Activated T-helper 1 cell treated with anti-CD3 and anti-CD28 coated beads, Interleukin-12 subunit alpha, Interleukin-12 subunit beta, Interleukin-2, Interleukin-4 antibody, amounts not matched to agents 30 ng/mL and 10 ng/mL and 1 ng/mL, durations not matched to agents 14 hours and 24 hours and 36 hours (primary cell): Measurements from ENCODE around the gene NKX1-1. TPM values are rescaled to one million over a fixed set of nuclear protein-coding genes. Genes with fewer than 3 reads are reported as not detected.

Experiments
- DNase-seq: peaks from one replicate; pipeline ENCODE4 v3.0.0; 2021; ENCODE audit warnings: low spot score
- H3K27ac Mint-ChIP-seq: one replicate; pipeline ENCODE4 v1.8.0; 2021; ENCODE audit warnings: mild to moderate bottlenecking, mixed read lengths
- H3K27me3 Mint-ChIP-seq: one replicate; pipeline ENCODE4 v1.8.0; 2022; ENCODE audit warnings: mild to moderate bottlenecking, moderate library complexity, mixed read lengths; ENCODE audit not compliant: insufficient read depth
- H3K36me3 Mint-ChIP-seq: one replicate; pipeline ENCODE4 v1.8.0; 2021; ENCODE audit warnings: low read depth, mixed read lengths
- H3K4me1 Mint-ChIP-seq: one replicate; pipeline ENCODE4 v1.8.0; 2021; ENCODE audit warnings: low read depth, mixed read lengths
- H3K4me3 Mint-ChIP-seq: one replicate; pipeline ENCODE4 v1.8.0; 2021; ENCODE audit warnings: mild to moderate bottlenecking, moderate library complexity, mixed read lengths
- H3K9me3 Mint-ChIP-seq: one replicate; pipeline ENCODE4 v1.8.0; 2021; ENCODE audit warnings: mixed read lengths
- intact Hi-C: fragments of 100-400 bp; cut with micrococcal nuclease; formaldehyde crosslinking; loops from one replicate; pipeline ENCODE4 v1.15.1; 2024
- total RNA-seq: library from RNA; stranded (reverse); gene quantifications from 2 replicates; pipeline ENCODE4 v1.2.3, GENCODE V29; 2022

The NKX1-1 gene
- total RNA-seq, 1 donor from 2014 or later, result not detected

DNA sequence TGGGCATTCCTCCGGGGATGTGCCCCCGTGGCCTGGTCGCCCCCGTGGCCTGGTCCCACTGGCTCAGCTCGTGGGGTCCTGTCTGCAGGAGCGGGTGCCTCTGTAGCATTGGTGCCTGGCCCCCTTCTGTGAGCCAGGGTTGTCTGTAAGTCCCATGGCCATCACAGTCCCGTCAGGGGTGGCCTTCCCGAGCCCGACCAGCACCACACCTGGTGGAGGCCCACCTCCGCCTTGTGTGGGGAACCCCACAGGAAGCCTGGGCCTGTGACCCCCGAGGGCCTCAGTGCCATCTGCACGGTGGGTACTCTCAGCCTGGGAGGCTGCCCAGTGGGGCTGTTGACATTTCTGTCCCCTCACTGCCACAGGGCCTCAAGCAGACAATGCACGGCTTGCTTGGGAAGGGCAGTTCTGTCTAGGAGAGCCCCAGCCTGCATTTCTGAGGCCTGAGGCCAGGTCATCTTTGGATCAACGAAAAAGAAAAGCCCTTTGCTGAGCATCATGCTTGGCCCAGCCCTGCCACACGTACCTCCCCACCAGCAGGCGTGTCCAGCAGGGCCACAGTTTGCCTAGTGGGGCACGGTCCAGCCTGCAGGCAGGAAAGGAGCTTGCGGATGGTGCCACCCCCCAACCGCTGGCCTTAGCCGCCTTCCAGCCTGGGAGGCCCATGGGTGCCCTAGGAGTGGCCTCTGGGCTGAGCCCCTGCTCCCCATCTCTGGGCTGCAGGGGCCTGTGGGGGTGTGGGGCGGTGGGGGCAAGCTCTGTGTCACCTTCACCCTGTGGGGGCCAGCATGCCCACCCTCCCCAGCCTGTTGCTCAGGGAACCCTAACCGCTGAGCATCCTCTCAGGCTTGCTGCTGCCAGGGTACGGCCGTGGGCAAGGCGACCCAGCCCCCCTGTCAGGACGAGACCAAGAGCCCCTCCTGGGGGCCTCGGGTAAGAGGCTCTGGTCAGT lies 23.2 kb downstream of the NKX1-1 start:
- intact Hi-C loops, result no loop called here
- no peak for DNase-seq
- H3K36me3 Mint-ChIP-seq, result peaks cover 6% of the 10 kb centered on the region
- H3K27ac Mint-ChIP-seq, result no peak overlapping the region
- H3K4me1 Mint-ChIP-seq, result no peaks in the 10 kb centered on the region
- peaks cover 4% of the 10 kb centered on the region for H3K9me3 Mint-ChIP-seq
- H3K4me3 Mint-ChIP-seq, result no peak overlapping the region
- no peaks in the 10 kb centered on the region for H3K27me3 Mint-ChIP-seq

- Mint-ChIP-seq H3K9me3 (no peaks in the 10 kb centered on the region), H3K27me3 (no peaks in the 10 kb centered on the region), H3K4me1 (no peaks in the 10 kb centered on the region), H3K4me3 (no peak overlapping the region), H3K36me3 (peaks cover 3% of the 10 kb centered on the region), H3K27ac (no peak overlapping the region)
- no peak for DNase-seq
- intact Hi-C loops, result no loop called here
These were observed 24.2 kb downstream of the NKX1-1 start for GRCh38 chr4:1381944-1382541.

GRCh38 chr4:1381181-1381621 lies 25.0 kb downstream of the NKX1-1 start:
- no peaks in the 10 kb centered on the region for H3K36me3 Mint-ChIP-seq
- no peak overlapping the region for H3K27ac Mint-ChIP-seq
- intact Hi-C loops, result no loop called here
- no peaks in the 10 kb centered on the region for H3K9me3 Mint-ChIP-seq
- DNase-seq, result no peak
- no peaks in the 10 kb centered on the region for H3K4me1 Mint-ChIP-seq
- H3K4me3 Mint-ChIP-seq, result no peak overlapping the region
- no peaks in the 10 kb centered on the region for H3K27me3 Mint-ChIP-seq

DNA sequence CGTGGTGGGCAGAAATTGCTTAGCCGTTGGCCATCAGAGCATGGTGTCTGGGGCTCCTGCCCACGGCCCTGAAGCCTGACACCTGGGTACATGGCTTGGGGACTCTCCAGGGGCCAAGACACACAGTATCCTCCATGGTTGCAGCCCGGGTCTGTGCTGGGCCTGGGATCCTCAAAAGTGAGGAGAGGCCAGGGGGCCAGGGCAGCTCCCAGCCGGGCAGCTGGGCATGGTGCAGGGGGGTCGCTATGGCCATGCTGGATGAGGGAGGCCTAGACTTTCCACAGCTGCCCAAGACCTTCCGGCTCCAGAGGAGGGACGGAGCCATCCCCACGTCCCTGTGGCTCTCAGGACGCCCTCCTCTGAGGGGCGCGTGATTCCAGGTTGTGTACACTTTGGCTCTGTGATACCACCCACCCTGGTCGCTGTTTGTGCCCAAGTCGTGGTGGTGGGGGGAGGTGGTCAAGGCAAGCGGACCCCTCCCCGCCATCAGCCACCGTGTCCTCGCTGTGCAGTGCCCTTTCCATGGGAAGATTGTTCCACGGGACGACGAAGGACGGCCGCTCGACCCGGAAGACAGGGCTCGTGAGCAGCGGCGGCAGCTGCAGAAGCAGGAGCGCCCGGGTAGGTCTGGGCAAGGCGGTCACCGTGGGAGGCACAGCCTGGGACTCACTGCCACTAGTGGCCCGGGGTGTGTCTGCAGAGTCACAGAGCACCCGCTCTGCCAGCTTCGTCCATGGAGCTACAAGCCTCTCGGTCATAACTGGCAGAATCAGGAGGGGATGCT lies 25.7 kb downstream of the NKX1-1 start:
- no peaks in the 10 kb centered on the region for H3K27me3 Mint-ChIP-seq
- no peaks in the 10 kb centered on the region for H3K4me1 Mint-ChIP-seq
- no peak overlapping the region for H3K27ac Mint-ChIP-seq
- H3K4me3 Mint-ChIP-seq, result no peak overlapping the region
- no peaks in the 10 kb centered on the region for H3K36me3 Mint-ChIP-seq
- intact Hi-C loops, result no loop called here
- DNase-seq, result no peak
- H3K9me3 Mint-ChIP-seq, result no peaks in the 10 kb centered on the region

DNA sequence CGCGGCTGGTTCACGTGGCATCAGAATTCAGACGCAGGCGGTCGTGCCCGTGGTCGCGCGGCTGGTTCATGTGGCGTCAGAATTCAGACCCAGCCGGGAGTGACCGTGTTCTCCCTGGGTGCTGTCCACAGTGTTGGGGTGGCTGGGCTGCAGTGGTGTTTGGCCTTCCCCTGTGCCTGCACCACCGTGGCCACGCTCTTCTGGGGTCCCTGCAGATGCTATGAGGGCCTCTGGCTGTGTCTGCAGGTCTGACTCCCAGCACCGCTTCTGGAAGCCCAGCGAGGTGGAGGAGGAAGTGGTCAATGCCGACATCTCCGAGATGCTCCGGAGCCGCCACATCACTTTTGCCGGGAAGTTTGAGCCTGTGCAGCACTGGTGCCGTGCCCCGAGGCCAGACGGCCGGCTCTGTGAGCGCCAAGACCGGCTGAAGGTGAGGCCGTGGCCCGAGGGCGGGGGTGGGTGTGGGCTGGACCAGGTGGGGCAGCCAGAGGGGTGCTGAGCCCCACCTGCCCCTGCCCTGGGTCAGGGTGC lies 26.4 kb downstream of the NKX1-1 start:
- H3K27me3 Mint-ChIP-seq, result no peaks in the 10 kb centered on the region
- DNase-seq, result no peak
- H3K9me3 Mint-ChIP-seq, result no peaks in the 10 kb centered on the region
- H3K4me1 Mint-ChIP-seq, result no peaks in the 10 kb centered on the region
- no peaks in the 10 kb centered on the region for H3K36me3 Mint-ChIP-seq
- H3K4me3 Mint-ChIP-seq, result no peak overlapping the region
- intact Hi-C loops, result no loop called here
- H3K27ac Mint-ChIP-seq, result no peak overlapping the region

DNA sequence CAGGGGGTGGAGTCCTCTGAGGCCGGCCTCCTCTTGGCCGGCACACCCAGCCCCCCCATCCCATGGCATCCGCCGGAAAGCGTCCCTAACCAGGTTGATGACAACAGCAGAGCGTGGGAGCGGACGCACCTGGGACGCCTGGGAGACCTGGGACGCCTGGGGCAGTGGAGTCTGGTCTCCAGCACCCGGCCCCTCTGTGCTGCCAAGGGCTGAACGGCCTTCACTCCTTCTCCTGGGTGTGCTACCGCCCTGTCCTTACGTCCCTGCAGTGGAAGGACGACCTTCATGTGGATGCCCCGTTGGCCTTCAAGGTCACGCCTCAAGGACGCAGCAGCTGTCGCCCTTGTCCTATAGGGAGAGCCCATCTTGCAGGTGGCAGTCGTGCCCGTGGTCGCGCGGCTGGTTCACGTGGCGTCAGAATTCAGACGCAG lies 26.9 kb downstream of the NKX1-1 start:
- no peak overlapping the region for H3K4me3 Mint-ChIP-seq
- no peak overlapping the region for H3K27ac Mint-ChIP-seq
- intact Hi-C loops, result no loop called here
- no peaks in the 10 kb centered on the region for H3K9me3 Mint-ChIP-seq
- H3K36me3 Mint-ChIP-seq, result no peaks in the 10 kb centered on the region
- H3K4me1 Mint-ChIP-seq, result no peaks in the 10 kb centered on the region
- no peaks in the 10 kb centered on the region for H3K27me3 Mint-ChIP-seq
- DNase-seq, result no peak

DNA sequence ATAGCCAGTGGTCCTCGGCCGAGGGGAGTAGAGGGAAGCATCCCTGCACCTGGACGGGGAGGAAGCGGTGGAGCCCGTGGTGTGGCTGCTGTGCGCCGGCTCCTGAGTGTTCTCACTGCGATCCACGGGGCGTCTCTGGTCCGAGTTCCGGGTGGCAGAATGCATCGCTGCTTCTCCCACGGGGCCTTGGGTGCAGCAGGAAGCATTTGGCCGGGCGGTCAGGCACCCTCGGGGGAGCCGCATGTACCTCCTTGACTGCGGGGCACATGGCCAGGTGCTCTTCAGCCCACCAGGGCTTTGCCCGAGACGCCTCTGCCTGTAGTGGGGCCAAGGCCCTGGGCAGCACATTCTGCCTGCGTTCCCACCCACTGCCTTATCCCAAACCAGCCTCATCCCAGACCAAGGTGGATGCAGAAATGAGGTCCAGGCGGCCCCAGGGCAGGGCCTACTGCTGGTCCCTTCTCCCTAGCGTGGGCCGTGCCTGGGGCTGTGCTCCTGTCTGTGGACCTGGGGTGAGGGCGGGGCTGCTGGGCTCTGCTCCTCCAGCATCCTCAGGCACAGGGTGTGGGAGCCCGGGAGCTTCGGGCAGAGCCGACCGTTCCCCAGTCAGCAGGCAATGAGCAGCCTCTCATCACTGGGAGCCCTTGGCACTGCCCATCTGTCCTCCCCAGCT lies 27.5 kb downstream of the NKX1-1 start:
- intact Hi-C loops, result no loop called here
- H3K9me3 Mint-ChIP-seq, result no peaks in the 10 kb centered on the region
- no peak overlapping the region for H3K4me3 Mint-ChIP-seq
- H3K36me3 Mint-ChIP-seq, result no peaks in the 10 kb centered on the region
- DNase-seq, result no peak
- no peaks in the 10 kb centered on the region for H3K27me3 Mint-ChIP-seq
- no peak overlapping the region for H3K27ac Mint-ChIP-seq
- H3K4me1 Mint-ChIP-seq, result no peaks in the 10 kb centered on the region

DNA sequence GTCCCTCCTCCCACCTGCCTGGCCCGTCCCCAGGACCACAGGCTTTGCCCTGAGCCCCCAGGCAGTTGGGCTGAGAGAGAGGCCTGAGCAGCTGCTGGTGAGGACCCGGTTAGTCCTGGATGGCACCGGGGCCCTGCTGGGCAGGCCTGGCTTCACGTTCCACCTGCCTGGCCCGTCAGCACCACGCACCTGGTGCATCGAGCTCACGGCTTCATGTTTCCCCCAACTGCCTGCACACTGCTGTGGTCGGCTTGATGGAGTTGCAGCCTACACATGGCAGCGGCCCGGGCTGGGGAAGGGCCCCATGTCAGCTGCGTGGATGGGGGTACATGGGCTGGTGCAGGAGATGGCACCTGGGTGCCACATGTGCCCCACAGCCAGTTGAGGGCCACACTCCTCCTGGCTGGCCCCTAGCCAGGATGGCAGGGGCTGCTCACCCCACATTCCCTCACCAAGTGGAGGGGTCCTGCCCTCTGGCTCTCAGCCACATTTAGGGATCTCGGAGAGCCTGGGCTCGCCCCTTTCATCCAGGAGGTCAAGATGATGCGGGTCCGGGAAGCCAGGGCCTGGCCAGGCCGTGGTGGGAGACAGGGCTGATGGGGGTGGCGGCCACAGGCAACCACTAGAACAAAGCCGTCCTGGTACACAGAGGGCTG lies 28.5 kb downstream of the NKX1-1 start:
- intact Hi-C loops, result no loop called here
- no peaks in the 10 kb centered on the region for H3K27me3 Mint-ChIP-seq
- DNase-seq, result no peak
- no peak overlapping the region for H3K4me3 Mint-ChIP-seq
- no peaks in the 10 kb centered on the region for H3K9me3 Mint-ChIP-seq
- no peak overlapping the region for H3K27ac Mint-ChIP-seq
- H3K36me3 Mint-ChIP-seq, result no peaks in the 10 kb centered on the region
- no peaks in the 10 kb centered on the region for H3K4me1 Mint-ChIP-seq

DNA sequence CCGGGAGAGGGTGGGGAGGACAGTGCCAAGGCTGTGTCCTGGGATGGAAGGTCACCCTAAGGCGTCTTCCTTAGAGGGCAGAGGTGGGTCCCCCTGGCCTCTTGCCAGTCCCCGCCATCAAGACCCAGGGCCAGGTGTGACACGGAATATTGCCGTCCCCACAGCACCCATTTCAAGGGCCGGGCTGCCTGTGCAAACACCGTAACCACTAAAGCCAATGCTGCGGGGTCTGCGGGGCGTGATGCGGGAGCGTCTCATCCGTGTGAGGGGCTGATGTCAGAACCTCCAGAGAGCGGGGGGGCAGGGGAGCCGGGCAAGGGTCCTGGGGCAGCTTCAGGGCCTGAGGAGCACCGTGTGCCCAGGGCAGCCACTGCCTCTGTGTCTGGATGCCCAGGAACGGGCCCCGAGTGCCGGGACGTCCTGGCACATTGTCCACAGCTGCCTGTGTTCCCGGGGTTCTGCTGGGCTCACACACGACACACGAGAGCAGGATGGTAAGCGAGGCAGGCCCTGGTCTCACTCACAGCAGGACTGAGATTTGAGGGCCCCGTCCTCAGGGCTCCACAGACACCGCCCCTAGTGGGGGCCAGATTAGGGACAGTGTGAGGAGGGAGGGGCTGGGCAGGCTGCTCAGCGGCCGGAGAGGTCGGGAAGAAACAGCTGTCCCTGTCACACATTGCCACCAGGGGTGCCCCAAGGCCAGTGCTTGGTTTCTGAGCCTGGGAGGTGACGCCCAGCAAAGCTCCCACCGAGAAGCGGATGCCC lies 29.2 kb downstream of the NKX1-1 start:
- Mint-ChIP-seq H3K9me3 (no peaks in the 10 kb centered on the region), H3K4me3 (no peak overlapping the region), H3K4me1 (no peaks in the 10 kb centered on the region), H3K36me3 (peaks cover 2% of the 10 kb centered on the region), H3K27me3 (no peaks in the 10 kb centered on the region), H3K27ac (no peak overlapping the region)
- intact Hi-C loops, result no loop called here
- no peak for DNase-seq

DNA sequence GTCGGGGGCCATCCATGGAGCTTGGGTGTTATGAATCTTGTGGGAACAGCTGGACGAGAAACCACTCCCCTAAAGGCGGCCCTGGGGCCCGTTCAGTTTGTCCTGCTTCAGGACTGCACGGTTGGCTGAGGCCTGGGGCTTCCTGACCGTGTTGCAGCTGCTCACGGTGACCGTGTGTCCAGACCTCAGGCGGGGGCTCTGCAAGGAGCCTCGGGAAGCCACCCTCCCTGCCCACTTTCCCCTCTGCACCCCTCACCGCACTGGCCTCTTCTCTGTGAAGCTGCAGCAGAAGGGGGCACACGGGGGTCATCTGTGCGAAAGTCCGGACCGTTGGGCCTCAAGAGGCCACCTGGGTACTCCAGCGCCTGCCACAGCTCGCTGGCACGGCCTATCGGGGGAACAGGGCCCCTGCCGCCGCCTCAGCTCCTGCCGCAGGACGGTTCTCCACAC lies 29.8 kb downstream of the NKX1-1 start:
- intact Hi-C loops, result no loop called here
- no peaks in the 10 kb centered on the region for H3K9me3 Mint-ChIP-seq
- H3K36me3 Mint-ChIP-seq, result peaks cover 2% of the 10 kb centered on the region
- H3K4me1 Mint-ChIP-seq, result no peaks in the 10 kb centered on the region
- H3K4me3 Mint-ChIP-seq, result no peak overlapping the region
- DNase-seq, result no peak
- no peak overlapping the region for H3K27ac Mint-ChIP-seq
- H3K27me3 Mint-ChIP-seq, result no peaks in the 10 kb centered on the region

GRCh38 chr4:1375761-1376322 lies 30.4 kb downstream of the NKX1-1 start:
- no peak for DNase-seq
- peaks cover 2% of the 10 kb centered on the region for H3K36me3 Mint-ChIP-seq
- no peaks in the 10 kb centered on the region for H3K9me3 Mint-ChIP-seq
- H3K27ac Mint-ChIP-seq, result no peak overlapping the region
- H3K27me3 Mint-ChIP-seq, result no peaks in the 10 kb centered on the region
- H3K4me3 Mint-ChIP-seq, result no peak overlapping the region
- intact Hi-C loops, result no loop called here
- no peaks in the 10 kb centered on the region for H3K4me1 Mint-ChIP-seq
